GM10847 (cell line): Measurements from ENCODE around the gene SRSF2.

Source experiments
- POLR2A ChIP-seq: IDR thresholded peaks from 2 replicates; pipeline ENCODE4 v1.6.1; 2011; ENCODE audit not compliant: insufficient read length; ENCODE audit errors: extremely low read depth

SRSF2 gene

DNA sequence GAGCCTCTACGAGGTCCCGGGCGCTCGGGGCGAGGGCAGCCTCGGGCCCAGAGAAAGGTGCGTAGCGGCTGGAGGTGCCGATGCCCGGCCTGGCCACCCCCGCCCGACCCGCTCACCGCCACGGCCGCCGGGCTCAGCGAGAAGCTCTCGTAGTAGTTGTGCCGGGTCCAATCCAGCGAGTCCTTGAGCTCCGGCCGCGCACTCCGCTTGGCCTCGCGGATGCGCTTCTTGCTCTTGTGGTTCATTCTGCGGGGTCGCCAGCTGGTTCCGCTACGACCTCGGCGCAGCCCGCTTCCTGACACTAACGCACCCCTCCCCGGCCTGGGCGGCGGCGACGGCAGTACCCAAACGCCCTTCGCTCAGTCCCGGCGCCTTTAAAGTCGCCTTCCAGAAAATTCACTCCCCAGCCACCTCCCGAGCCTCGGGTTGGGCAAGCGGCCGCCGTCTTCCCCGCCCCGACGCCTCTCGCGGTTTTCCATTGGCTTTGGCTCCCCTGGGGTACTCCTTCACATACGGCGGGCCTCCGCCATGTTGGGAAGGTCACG, 10.8 kb downstream of the SRSF2 start, which contains the start of gene JMJD6:
JMJD6 (minus strand) TSS at position 376 of the 545 bp plus-strand sequence; CDS start at position 245, 131 bp downstream.
- TF ChIP-seq POLR2A = peak; percentile 30

DNA sequence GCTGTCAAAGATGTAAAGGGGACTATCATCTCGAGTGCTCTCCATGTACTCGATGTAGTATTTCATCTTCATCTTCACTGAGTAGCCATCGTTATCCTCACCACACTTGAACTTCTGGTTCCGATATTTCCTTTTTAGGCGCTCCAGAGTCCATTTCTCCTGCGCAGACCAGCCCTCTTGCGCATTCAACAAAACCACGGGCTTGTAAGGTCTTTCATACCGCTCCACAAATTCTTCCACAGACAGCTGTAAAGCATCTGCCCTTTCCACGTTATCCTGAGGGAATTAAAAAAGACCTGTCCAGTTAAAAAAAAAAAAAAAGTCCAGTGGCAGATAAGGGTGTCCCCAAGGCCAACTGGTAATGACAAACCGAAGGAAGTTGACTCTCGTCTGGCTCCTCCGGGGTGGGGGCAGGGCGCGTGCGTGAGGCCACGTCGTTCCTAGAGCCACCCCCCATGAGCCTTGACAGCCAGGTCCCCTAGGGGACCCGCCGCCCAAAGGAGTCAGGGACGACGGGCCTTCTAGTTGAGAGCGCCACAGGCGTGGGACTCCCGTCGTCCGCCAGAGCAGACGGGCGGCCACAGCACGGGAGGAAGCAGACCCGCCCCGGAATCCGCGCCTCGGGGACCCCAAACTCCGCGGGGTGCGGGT, 11.4 kb downstream of the SRSF2 start:
- no peak for TF ChIP-seq POLR2A

DNA sequence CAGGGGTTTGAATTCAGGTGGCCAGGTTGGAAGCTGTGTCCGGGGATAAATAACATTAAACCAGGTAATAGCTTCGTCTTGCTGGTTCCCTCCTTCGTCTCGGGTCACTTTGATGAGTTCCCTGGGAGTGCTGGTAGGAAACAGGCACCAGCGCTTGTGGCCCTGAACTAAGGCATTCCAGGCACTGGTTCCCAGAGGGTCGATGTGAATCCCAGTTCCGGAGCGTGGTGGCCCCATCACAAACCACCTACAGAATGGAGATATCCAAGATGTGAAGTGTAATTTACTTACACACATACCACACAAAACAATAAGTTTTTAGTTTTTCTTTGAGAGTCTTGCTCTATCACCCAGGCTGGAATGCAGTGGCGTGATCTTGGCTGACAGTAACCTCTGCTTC, 13.3 kb downstream of the SRSF2 start:
- no peak for TF ChIP-seq POLR2A

DNA sequence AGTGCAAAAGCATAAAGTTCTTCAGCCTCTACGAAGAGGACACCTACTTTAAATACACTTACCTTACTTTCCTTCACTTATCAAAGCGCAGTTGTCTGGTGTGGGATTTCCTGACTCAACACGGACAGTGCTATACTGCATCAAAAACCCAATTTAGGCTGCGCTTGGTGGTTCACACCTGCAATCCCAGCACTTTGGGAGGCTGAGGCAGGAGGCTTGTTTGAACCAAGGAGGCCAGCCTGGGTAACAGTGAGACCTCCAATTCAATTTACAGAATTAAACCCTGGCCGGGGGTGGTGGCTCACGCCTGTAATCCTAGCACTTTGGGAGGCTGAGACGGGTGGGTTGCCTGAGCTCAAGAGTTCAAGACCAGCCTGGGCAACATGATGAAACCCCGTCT, 14.9 kb downstream of the SRSF2 start:
- TF ChIP-seq POLR2A = no peak

DNA sequence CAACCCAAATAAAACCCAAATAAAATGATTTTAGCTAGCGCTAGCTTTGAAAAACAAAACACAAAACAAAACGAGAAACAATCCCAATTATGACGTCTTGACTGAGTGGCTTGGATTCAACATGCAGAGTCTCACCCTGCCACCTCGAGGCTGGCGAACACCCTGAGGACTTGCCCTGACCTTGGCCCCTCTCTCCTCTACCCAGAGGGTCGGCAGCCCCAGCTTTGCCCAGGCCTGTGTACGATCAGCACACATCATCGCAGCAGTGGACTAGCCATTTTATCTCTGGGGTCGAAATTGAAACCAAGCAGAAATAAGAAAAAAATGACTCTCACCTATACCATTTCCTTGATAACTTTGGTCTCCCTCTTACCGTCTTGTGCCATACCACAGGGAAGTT, 15.7 kb downstream of the SRSF2 start:
- TF ChIP-seq POLR2A = no peak

DNA sequence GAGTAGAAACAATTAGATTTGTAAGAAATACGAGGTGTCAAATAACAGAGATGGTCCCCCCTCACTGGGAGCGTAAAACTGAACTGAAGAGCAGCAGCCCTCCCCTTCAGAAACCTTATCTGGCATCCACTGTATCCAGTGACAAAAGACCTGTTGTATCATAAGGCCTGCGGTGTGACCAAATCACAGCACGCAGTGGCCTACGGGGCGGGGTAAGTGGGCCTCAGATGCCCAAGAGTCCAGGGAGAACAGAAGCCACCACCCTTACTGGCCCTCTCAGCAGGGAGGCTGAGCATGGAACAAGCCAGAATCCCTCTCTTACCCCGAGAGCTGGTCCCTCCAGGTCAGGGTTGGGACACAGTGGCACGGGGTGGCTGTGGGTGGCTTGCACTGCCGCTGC, 16.2 kb downstream of the SRSF2 start:
- TF ChIP-seq POLR2A = no peak

DNA sequence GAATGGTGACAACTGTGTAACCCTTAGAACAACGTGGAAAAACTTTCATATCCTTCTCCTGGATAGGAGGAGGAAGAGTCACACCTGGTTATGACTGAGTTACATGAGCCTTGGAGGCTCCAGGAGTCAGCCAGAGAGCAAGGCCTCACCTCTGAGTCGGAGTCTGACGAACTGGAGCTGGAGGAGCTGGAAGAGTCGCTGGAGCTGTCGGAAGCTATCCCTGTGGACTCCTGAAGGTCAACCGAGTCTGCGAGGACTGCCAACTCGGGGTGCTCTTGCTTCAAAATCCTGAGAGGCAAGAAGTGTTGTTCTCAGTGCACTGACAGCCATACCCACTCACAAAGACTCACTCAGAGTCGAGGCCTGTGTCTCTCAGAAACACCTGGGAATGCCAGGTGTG, 16.9 kb downstream of the SRSF2 start:
- no peak for TF ChIP-seq POLR2A

DNA sequence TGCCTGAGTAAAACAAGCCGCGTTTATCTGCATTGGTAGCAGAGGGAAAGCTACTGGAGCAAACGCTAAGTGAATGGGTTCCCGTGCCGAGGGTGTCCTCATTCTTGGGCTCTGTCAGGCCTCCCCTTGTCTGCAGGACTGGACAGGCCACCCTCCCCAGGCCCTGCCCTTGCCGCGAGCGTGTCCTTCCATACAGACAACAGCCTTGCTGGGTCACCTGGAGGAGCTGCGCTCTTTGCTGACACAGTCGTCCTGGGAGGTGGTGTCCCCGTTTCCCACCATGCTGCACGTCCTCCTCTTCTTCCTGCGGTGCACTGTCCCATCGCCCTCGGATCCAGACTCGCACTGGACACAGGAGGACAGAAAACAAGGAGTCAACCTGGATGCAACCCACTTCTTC, 18.6 kb downstream of the SRSF2 start:
- no peak for TF ChIP-seq POLR2A

DNA sequence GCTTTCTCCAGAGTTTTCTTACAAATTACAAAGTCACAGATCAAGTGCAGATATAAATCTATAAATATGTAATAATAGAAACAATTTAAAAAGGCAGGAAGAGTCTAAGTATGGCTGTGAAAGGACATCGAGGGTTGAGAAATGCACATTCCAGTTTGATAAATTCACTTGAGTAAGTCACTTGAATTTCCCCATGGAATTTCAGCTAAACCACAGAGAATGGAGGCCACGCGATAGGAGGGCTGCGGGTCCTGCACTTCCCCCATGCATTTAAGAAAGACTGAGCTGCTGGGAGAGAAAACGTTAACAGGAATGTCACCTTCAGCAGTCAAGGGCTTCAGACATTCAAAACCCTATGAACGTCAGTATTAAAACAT, 20.3 kb downstream of the SRSF2 start:
- no peak for TF ChIP-seq POLR2A

DNA sequence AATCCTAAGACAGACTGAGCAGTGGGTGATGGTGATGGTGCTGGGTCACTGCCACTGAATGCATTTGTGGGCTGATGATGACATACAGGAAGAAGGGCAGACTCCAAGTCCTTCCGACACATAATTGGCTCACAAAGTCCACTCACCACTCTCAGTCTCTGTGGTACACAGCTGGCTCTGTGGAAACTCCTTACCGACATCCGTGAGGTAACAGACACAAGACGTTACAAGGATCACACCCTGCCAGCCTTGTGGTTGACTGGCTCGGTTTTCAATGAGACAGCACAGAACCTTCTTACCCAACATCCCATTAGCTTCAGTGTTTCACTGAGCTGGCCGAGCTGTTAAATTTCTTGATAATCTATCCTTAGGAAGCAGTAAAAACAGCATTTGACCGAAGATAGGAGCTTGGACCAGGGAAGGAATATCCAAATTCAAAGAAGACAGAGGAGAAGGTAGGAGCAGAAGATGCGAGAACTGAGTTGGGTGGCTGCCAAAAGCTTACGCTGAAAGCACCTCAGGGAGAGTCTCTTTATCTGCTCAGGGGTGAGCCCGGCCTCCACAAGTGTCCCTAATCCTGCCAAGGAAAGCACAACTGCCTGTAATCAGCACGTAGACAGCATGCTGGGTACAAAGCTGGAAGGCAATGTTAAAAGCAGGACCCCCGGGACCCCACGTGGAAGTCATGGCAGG, 20.8 kb downstream of the SRSF2 start:
- no peak for TF ChIP-seq POLR2A

DNA sequence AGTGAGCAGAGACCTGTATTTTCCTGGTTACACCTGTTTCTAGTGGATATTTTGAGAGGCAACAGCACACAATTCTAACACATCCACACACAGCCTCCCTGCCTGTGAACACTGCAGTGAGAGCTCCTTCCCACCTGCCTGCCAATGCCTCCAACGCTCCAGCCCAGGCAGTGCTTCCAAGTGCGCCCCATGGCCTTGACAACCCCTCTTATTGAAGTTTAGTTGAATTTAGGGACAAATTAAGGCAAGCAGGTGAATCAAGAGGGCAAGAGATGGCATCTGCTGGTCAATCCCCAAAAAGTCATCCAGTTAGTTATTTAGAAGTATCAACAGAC, 21.7 kb downstream of the SRSF2 start:
- TF ChIP-seq POLR2A = no peak

DNA sequence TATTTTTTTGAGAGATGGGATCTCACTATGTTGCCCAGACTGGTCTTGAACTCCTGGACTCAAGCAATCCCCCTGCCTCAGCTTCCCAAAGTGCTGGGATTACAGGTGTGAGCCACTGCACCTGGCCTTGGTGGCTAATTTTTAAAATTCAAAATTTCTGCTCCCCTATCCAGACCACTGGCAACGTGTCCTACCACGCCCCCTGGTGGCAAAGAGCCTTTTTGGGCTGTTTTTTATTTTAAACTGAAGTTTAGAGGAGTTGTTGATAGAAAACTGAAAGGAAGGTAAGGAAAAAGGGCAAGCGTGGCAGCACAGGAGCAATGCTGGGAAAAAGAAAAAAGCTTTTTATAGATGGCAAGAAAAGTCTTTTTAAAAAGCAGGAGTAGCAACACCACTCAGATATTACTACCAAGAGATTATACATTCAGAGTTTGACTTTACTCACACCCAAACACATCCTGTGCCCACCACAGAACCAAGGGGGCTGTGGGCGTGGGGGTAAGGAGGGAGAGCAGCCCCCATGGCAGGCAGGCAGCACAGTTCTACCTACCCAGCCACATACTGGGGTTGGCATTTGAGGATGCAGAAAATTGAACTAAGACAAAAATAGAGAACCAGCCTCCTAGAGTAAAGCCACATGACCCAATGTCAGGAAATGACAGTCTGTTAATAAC, 22.2 kb downstream of the SRSF2 start:
- TF ChIP-seq POLR2A = no peak

DNA sequence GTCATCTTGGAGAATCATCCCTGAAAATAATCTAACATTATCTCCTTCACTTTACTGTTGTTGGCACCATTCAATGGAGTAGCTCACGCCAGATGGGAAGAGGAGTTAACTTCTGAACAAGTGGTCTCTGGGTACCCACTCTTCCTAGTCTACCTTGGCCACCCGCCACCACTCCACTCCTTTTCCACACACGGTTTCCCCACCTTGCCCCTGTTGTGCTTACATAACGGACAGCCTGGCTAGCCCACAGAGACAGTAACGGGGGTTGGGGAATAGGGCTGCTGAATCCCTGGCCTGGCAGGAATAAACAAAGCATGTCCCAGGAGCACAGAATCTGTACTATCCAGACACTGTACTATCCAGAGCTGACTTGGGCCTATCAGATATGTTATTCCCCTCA, 22.8 kb downstream of the SRSF2 start:
- TF ChIP-seq POLR2A = no peak

DNA sequence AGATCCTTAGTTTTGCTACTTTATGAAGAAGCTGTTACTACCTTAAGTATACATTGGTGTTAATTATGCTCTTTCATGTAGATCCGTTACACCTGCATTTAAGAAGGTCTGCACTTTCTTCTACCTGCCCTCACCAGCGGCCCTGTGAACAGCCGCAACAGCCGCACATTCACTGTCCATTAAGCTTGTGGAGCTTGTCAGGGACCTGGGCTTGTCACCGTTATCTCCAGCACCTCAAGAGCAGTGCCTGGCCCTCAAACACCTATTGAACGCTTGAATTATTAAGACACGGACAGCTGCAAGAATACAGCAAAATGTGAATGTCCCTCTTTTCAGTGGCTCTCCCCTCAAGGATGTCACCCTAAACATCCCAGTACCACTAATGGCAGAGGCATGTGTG, 23.4 kb downstream of the SRSF2 start:
- no peak for TF ChIP-seq POLR2A

DNA sequence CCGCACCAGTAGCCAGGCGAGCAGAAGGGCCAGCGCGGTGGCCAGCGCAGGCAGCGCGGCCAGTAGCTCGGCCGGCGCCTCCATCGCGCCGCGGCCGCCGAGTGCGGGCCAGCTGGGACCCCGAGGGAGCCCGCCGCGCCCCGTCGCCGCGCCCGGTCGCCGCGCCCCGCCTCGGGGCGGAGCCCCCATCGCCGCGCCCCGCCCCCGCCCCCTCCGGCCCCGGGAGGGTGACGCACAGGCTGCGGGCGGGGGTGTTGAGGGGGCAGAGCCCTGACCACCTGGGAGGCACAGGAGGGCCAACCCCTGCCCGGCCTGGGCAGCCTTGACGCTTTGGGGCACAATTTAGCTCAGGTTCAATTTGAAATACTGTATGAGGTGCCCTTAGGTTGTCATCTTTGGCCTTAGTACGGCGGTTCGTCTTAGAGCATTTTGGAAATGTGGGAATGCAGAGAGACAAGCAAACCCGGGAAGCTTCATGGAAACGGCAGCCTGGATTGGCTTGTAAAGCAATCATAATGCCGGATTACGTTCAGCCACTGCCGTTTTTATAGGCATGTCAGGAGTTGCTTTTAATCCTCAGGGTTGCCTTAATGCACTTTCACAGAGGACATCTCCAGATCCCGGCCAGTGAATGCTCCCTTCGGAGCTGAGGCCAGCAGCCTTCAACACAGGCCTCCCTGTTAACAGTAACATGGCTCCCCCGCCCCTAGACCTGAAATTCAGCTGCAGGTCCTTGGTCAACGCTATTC, 26.1 kb downstream of the SRSF2 start, which contains the start of gene MXRA7:
MXRA7 (minus strand) TSS at position 103 of the 749 bp plus-strand sequence; CDS start at position 84, 19 bp downstream.
- no peak for TF ChIP-seq POLR2A
